ENCODE measurements around the gene DUSP21.
"Not testable (repeated sequence)": the region's sequence is repeated elsewhere in the genome, so short reads cannot be mapped to it uniquely, and the experiment has no call there.

The DUSP21 gene

GRCh38 chrX:44876086-44876485 is 32.3 kb downstream of the DUSP21 start:
- DNase-seq (ENCODE audit: low read depth), result no peak

- DNase-seq (ENCODE audit: low read depth), result no peak
Observed at GRCh38 chrX:44876767-44877166, 32.9 kb downstream of the DUSP21 start.

- no peak for DNase-seq (ENCODE audit: low read depth)
Observed at GRCh38 chrX:44878780-44879179, 35.0 kb downstream of the DUSP21 start.

- DNase-seq (ENCODE audit: low read depth), result no peak
Observed at GRCh38 chrX:44881549-44881948, 37.7 kb downstream of the DUSP21 start.

- no peak for DNase-seq (ENCODE audit: low read depth)
Observed at GRCh38 chrX:44882635-44883034, 38.8 kb downstream of the DUSP21 start.

- no peak for DNase-seq (ENCODE audit: low read depth)
Observed at GRCh38 chrX:44884944-44885343, 41.1 kb downstream of the DUSP21 start.

- DNase-seq (ENCODE audit: low read depth), result no peak
Observed at GRCh38 chrX:44889824-44890223, 46.0 kb downstream of the DUSP21 start.

- no peak for DNase-seq (ENCODE audit: low read depth)
Observed at GRCh38 chrX:44890247-44890646, 46.4 kb downstream of the DUSP21 start.

- DNase-seq (ENCODE audit: low read depth), result not testable (repeated sequence)
Observed at GRCh38 chrX:44890687-44891086, 46.9 kb downstream of the DUSP21 start.

- no peak for DNase-seq (ENCODE audit: low read depth)
Observed at GRCh38 chrX:44891642-44892041, 47.8 kb downstream of the DUSP21 start.
